Astrocyte of the spinal cord (primary cell): Measurements from ENCODE around the gene ABI3BP.

Experiments used
- DNase-seq: peaks from one replicate; pipeline ENCODE4 v3.0.0; 2011; ENCODE audit warnings: low read depth, low spot score
- H3K4me3 ChIP-seq: 2 replicates; pipeline ENCODE4 v1.5.1; 2011; ENCODE audit warnings: low read depth, mild to moderate bottlenecking, low read length, moderate library complexity
- CTCF ChIP-seq: IDR thresholded peaks from 2 replicates; pipeline ENCODE4 v1.5.1; 2012; ENCODE audit warnings: low read depth, mild to moderate bottlenecking, low read length, inconsistent platforms
- in situ Hi-C: cut with HindIII; loops from 2 replicates; pipeline ENCODE4 v1.10.0; 2017; ENCODE audit warnings: low sequenced_read_pairs

ABI3BP gene

GRCh38 chr3:100831629-100832028, 161.6 kb downstream of the ABI3BP start:
- TF ChIP-seq CTCF: no peak
- in situ Hi-C loops: no loop called here
- no peak for DNase-seq
- no peak overlapping the region for H3K4me3 ChIP-seq

GRCh38 chr3:100830931-100831330, 162.3 kb downstream of the ABI3BP start:
- H3K4me3 ChIP-seq: no peak overlapping the region
- in situ Hi-C loops: no loop called here
- TF ChIP-seq CTCF: no peak
- DNase-seq: no peak

GRCh38 chr3:100825574-100825973, 167.6 kb downstream of the ABI3BP start:
- peak; percentile 8 for DNase-seq
- no peak for TF ChIP-seq CTCF
- in situ Hi-C loops: no loop called here

GRCh38 chr3:100815583-100815982, 177.6 kb downstream of the ABI3BP start:
- TF ChIP-seq CTCF: no peak
- no peak for DNase-seq
- no peak overlapping the region for H3K4me3 ChIP-seq
- in situ Hi-C loops: no loop called here

More at GRCh38 chr3:100825574-100825973, 167.6 kb downstream of the ABI3BP start:
- H3K4me3 ChIP-seq: no peak overlapping the region

- no peak for DNase-seq
- H3K4me3 ChIP-seq: no peak overlapping the region
- in situ Hi-C loops: no loop called here
- no peak for TF ChIP-seq CTCF
Measured at GRCh38 chr3:100813828-100814227, 179.4 kb downstream of the ABI3BP start.

- no peak overlapping the region for H3K4me3 ChIP-seq
- no peak for TF ChIP-seq CTCF
- in situ Hi-C loops: no loop called here
- DNase-seq: no peak
Measured at GRCh38 chr3:100811779-100812507, 181.3 kb downstream of the ABI3BP start.
